Endothelial cell of umbilical vein (primary cell): Measurements from ENCODE around the gene DDX46.

ENCODE experiments used
- EZH2 ChIP-seq: IDR thresholded peaks from 2 replicates; pipeline ENCODE4 v1.6.1; 2012; ENCODE audit warnings: borderline replicate concordance, low read depth, mild to moderate bottlenecking, moderate library complexity, low read length, inconsistent platforms; ENCODE audit not compliant: severe bottlenecking
- TF ChIP-seq, protein P1 (sequence below), 2 donors: IDR thresholded peaks; 1 replicate in 1 of 2; 2 replicates in 1 of 2; pipeline ENCODE4 v1.5.1; 2011; ENCODE audit warnings: low read length in 2 of 2, mild to moderate bottlenecking in 2 of 2, moderate library complexity in 2 of 2, control low read depth in 1 of 2, inconsistent platforms in 1 of 2, low read depth in 1 of 2; ENCODE audit not compliant: insufficient read depth in 1 of 2; ENCODE audit errors: extremely low read depth in 1 of 2

DNA sequence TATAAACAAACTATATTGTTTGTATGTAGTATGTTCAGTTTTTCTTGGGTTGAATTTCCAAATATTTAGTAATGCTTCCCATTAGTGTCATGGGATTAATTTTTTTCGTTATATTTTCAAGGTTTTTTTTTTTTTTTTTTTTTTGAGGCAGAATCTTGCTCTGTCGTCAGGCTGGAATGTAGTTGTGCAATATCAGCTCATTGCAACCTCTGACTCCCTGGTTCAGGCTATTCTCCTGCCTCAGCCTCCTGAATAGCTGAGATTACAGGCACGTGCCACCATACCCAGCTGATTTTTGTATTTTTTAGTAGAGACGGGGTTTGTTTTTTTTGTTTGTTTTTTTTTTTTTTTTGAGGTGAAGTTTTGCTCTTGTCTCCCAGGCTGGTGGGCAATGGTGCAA lies 10.6 kb downstream of the DDX46 start:
- TF ChIP-seq, protein P1, sequence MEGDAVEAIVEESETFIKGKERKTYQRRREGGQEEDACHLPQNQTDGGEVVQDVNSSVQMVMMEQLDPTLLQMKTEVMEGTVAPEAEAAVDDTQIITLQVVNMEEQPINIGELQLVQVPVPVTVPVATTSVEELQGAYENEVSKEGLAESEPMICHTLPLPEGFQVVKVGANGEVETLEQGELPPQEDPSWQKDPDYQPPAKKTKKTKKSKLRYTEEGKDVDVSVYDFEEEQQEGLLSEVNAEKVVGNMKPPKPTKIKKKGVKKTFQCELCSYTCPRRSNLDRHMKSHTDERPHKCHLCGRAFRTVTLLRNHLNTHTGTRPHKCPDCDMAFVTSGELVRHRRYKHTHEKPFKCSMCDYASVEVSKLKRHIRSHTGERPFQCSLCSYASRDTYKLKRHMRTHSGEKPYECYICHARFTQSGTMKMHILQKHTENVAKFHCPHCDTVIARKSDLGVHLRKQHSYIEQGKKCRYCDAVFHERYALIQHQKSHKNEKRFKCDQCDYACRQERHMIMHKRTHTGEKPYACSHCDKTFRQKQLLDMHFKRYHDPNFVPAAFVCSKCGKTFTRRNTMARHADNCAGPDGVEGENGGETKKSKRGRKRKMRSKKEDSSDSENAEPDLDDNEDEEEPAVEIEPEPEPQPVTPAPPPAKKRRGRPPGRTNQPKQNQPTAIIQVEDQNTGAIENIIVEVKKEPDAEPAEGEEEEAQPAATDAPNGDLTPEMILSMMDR (IDR thresholded peaks at IDR 0.05; ENCODE audit: extremely low read depth in 1 of 2, insufficient read depth in 1 of 2, low read depth in 1 of 2, low read length in 2 of 2), result no peak
- no peak for TF ChIP-seq EZH2
